GM19025 (cell line): ENCODE results near the gene AKNA.

ENCODE experiments used
- ATAC-seq: cut with Tn5 transposase; IDR thresholded peaks from one replicate; pipeline ENCODE4 v1.9.1; 2021; ENCODE audit warnings: mild to moderate bottlenecking, low read depth, moderate library complexity; ENCODE audit not compliant: unreplicated experiment

Gene AKNA

GRCh38 chr9:114418053-114418452 is 30.3 kb upstream of the AKNA start:
- no peak for ATAC-seq

GRCh38 chr9:114417511-114417910 is 29.7 kb upstream of the AKNA start:
- no peak for ATAC-seq

GRCh38 chr9:114416906-114417305 is 29.1 kb upstream of the AKNA start:
- no peak for ATAC-seq

- no peak for ATAC-seq
Measured at GRCh38 chr9:114416290-114416689, 28.5 kb upstream of the AKNA start.

GRCh38 chr9:114414346-114414745 is 26.6 kb upstream of the AKNA start:
- ATAC-seq = no peak

- no peak for ATAC-seq
Measured at GRCh38 chr9:114413861-114414301, 26.1 kb upstream of the AKNA start.

GRCh38 chr9:114412048-114412683 is 24.4 kb upstream of the AKNA start:
- ATAC-seq = no peak

- ATAC-seq = no peak
Measured at GRCh38 chr9:114411452-114411851, 23.7 kb upstream of the AKNA start.

- no peak for ATAC-seq
Measured at GRCh38 chr9:114410910-114411309, 23.1 kb upstream of the AKNA start.

GRCh38 chr9:114409842-114410241 is 22.1 kb upstream of the AKNA start:
- no peak for ATAC-seq

- ATAC-seq = no peak
Measured at GRCh38 chr9:114409103-114409780, 21.5 kb upstream of the AKNA start.

- no peak for ATAC-seq
Measured at GRCh38 chr9:114408645-114409044, 20.9 kb upstream of the AKNA start.

GRCh38 chr9:114407889-114408288 is 20.1 kb upstream of the AKNA start:
- ATAC-seq = no peak

- no peak for ATAC-seq
Measured at GRCh38 chr9:114406441-114406840, 18.7 kb upstream of the AKNA start.

GRCh38 chr9:114405294-114406034 is 17.7 kb upstream of the AKNA start:
- ATAC-seq = peak; percentile 89

GRCh38 chr9:114404531-114404930 is 16.7 kb upstream of the AKNA start:
- no peak for ATAC-seq

GRCh38 chr9:114403153-114403756 is 15.5 kb upstream of the AKNA start:
- ATAC-seq = no peak

GRCh38 chr9:114401344-114401743 is 13.6 kb upstream of the AKNA start:
- no peak for ATAC-seq

- ATAC-seq = no peak
Measured at GRCh38 chr9:114400772-114401171, 13.0 kb upstream of the AKNA start.

- no peak for ATAC-seq
Measured at GRCh38 chr9:114400219-114400618, 12.4 kb upstream of the AKNA start.

- ATAC-seq = no peak
Measured at GRCh38 chr9:114399381-114399780, 11.6 kb upstream of the AKNA start.
